Measurements from ENCODE around the gene FASN.
"Not testable (repeated sequence)": the region's sequence is repeated elsewhere in the genome, so short reads cannot be mapped to it uniquely, and the experiment has no call there.

The FASN gene

DNA sequence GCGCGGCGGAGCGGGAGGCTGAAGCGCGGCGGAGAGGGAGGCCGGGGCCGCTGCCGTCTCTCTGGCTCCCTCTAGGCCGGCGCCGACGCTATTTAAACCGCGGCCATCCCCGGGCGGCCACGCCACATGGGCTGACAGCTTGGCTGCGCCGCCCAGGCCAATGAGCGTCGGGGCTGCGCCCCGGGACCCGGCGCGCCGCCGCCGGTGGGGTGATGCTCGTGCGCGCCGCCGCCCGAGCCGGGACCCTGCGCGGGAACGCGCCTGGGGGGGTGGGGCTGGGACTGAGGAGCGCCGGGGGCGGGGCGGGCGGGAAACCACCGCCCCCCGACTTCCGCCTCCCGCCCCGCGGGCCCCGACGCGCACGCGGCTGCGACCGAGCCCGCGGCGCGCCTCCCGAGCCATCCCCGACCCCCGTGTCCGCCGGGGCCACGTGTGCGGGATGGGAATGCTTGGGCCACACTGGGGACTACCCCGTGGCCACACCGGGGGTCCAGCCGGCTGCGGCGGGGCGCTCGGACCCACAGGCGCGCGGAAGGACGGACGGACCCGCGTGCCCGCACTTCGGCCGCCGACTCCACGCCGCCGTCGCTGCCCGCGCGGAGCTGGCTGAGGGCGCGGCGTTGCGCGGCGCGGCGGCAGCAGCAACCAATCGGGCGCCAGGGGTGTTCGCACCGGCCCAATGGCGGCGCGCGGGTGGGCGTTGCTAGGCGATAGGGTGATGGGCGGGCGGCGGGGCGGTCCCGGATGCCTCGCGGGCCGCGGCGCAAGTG is at the start of gene FASN:
TSS of gene FASN (minus strand) at position 68 of the 770 bp plus-strand sequence. CDS start 1,791 bp downstream, outside the sequence.
- TF ChIP-seq CTCF (IDR thresholded peaks at IDR 0.05; ENCODE audit: low read depth, low read length), result peak; percentile 41
- peak; percentile 91 for DNase-seq (ENCODE audit: extremely low read depth, low read depth)

DNA sequence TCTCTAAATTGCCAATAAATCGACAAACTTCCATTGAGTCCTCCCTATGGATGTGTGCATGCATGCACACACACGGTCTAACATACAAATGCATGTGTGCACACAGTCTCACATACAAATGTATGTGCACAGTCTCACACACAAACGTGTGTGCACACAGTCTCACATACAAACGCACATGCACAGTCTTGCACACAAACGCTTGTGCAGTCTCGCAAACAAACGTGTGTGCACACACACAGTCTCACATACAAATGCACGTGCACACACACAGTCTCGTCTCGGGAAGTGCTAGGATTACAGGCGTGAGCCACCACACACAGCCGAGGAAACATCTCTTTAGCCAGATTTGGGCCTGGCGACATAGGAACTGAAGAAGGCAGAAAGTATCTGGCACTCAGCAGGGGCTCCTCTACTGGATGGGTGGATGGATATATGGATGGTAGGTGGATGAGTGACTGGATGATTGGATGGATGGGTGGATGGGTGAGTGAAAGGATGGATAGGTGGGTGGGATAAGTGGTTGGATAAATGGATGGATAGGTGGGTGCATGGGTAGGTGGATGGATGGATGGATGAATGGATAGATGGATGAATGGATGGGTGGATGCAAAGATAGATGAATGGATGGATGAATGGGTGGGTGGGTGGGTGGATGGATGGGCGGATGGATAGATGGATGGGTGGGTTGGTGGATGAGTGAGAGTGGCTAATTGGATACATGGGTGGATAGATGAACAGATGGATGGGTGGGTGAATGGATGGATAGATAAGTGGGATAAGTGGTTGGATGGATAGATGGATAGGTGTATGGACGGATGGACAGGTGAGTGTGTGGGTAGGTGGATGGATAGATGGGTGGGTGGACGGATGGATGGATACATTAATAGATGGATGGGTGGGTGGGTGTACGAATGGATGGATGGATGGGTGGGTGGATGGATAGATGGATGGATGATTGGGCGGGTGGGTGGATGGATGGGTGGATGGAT is 48.9 kb upstream of the FASN start:
- DNase-seq (ENCODE audit: extremely low read depth, low read depth), result no peak
- no peak for TF ChIP-seq CTCF (IDR thresholded peaks at IDR 0.05; ENCODE audit: low read depth, low read length)

DNA sequence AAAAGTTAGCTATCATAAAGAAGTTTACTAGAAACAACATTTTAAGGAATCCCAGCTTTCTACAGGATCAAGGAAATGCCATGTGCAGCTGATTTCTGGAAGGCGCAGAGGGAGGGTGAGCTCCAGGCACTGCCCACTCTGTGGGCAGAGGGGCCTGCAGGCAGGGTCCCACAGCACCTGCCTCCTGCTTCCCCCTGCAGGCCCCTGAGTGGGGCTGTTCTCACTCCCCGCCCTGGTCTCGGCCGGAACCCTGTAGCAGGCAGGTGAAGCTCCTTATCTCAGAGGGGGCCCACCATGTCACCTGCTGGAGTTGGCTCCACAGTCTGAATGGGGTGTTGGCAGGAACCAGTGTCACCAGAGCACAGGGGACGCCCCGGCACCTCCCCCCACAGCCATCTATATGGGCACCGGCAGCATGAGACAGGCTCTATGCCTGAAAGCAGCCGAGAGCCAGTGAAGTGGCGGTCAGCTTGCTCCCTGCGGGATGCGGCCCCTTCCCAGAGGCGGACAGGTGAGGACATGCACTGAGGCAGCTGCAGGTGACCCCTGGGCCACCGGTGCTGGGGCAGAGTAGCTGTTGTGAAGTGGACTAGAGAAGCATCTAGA is 47.6 kb upstream of the FASN start:
- no peak for DNase-seq (ENCODE audit: extremely low read depth, low read depth)
- no peak for TF ChIP-seq CTCF (IDR thresholded peaks at IDR 0.05; ENCODE audit: low read depth, low read length)

GRCh38 chr17:82143333-82143732 is 45.3 kb upstream of the FASN start:
- no peak for TF ChIP-seq CTCF (IDR thresholded peaks at IDR 0.05; ENCODE audit: low read depth, low read length)
- DNase-seq (ENCODE audit: extremely low read depth, low read depth), result no peak

DNA sequence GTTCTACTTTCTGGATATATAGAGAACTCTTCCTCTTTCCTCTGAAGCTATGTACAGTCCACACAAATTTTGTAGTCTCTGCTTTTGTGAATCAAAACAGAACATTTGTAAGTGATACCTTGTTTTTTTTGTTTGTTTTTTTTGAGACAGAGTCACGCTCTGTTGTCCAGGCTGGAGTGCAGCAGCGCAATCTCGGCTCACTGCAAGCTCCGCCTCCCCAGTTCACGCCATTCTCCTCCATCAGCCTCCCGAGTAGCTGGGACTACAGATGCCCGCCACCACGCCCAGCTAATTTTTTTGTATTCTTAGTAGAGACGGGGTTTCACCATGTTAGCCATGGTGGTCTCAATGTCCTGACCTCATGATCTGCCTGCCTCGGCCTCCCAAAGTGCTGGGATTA is 41.9 kb upstream of the FASN start:
- DNase-seq (ENCODE audit: extremely low read depth, low read depth), result not testable (repeated sequence)

- no peak for DNase-seq (ENCODE audit: extremely low read depth, low read depth)
- TF ChIP-seq CTCF (IDR thresholded peaks at IDR 0.05; ENCODE audit: low read depth, low read length), result no peak
These were observed 40.5 kb upstream of the FASN start for GRCh38 chr17:82138511-82138992.

GRCh38 chr17:82134101-82134500 is 36.1 kb upstream of the FASN start:
- no peak for DNase-seq (ENCODE audit: extremely low read depth, low read depth)
- TF ChIP-seq CTCF (IDR thresholded peaks at IDR 0.05; ENCODE audit: low read depth, low read length), result no peak

- not testable (repeated sequence) for DNase-seq (ENCODE audit: extremely low read depth, low read depth)
These were observed 35.3 kb upstream of the FASN start for GRCh38 chr17:82133166-82133953.
